BJ (cell line): ENCODE data around the gene NDUFC2. TPM values are rescaled to one million over a fixed set of nuclear protein-coding genes. Genes with fewer than 3 reads are reported as not detected.

ENCODE experiments used
- CTCF ChIA-PET: fragments of 350-600 bp; formaldehyde crosslinking; extraction: SDS; loops from one replicate; lab custom pipeline; 2021; ENCODE audit warnings: antibody characterized with exemption, inconsistent platforms; lab: Yijun Ruan, JAX
- POLR2A ChIA-PET: fragments of 300-600 bp; sonication (Branson Sonifier 250); formaldehyde crosslinking; extraction: SDS; loops from one replicate; lab custom pipeline; 2021; ENCODE audit warnings: antibody characterized with exemption; lab: Charles Lee
- DNase-seq: peaks from one replicate; pipeline ENCODE4 v3.0.0-alpha.2; 2011; ENCODE audit warnings: low read depth
- H3K27me3 ChIP-seq: 2 replicates; pipeline ENCODE4 v1.6.0; 2011; ENCODE audit warnings: low read length; ENCODE audit not compliant: control insufficient read depth, insufficient read depth
- H3K36me3 ChIP-seq: 2 replicates; pipeline ENCODE4 v1.5.1; 2011; ENCODE audit warnings: low read length; ENCODE audit not compliant: control insufficient read depth, insufficient read depth
- H3K4me3 ChIP-seq: 2 replicates; pipeline ENCODE4 v1.5.1; 2011; ENCODE audit warnings: low read depth, mild to moderate bottlenecking, control low read depth, low read length
- CTCF ChIP-seq: IDR thresholded peaks from 2 replicates; pipeline ENCODE4 v1.5.1; 2011; ENCODE audit warnings: low read depth, mild to moderate bottlenecking, control low read depth, inconsistent platforms, low read length, moderate library complexity; ENCODE audit not compliant: insufficient read depth
- polyA plus RNA-seq: library from polyadenylated mRNA; depleted of rRNA; stranded (reverse); fragments of >200 nt; gene quantifications from 2 replicates; pipeline ENCODE4 v1.2.3, GENCODE V29; 2011

The NDUFC2 gene
- polyA plus RNA-seq, 1 experiment = 150 TPM

GRCh38 chr11:78082146-78082545, 2.5 kb upstream of the NDUFC2 start:
- H3K36me3 ChIP-seq = no peaks in the 10 kb centered on the region
- POLR2A ChIA-PET = no interaction called here
- TF ChIP-seq CTCF = no peak
- H3K4me3 ChIP-seq = no peak overlapping the region
- DNase-seq = no peak
- no peaks in the 10 kb centered on the region for H3K27me3 ChIP-seq
- CTCF ChIA-PET = no interaction called here

- no peak for TF ChIP-seq CTCF
- ChIA-PET CTCF (no interaction called here), POLR2A (no interaction called here)
- no peak overlapping the region for H3K4me3 ChIP-seq
- H3K36me3 ChIP-seq = no peaks in the 10 kb centered on the region
- DNase-seq = no peak
- no peaks in the 10 kb centered on the region for H3K27me3 ChIP-seq
Observed at GRCh38 chr11:78081583-78081982, 1.9 kb upstream of the NDUFC2 start.

- H3K27me3 ChIP-seq = no peaks in the 10 kb centered on the region
- DNase-seq = peak; percentile 59
- ChIA-PET POLR2A (interaction anchor here (0.7 kb wide), 1 partner anchor 70 kb away, joined by 3 read pairs; no protein-coding TSS in a partner anchor), CTCF (interaction anchor here (0.7 to 1.7 kb wide), 2 partner anchors 35 to 67 kb away, joined by 4 to 7 read pairs; no protein-coding TSS in a partner anchor)
- no peak overlapping the region for H3K4me3 ChIP-seq
- TF ChIP-seq CTCF = no peak
- no peaks in the 10 kb centered on the region for H3K36me3 ChIP-seq
Observed at GRCh38 chr11:78080818-78081495, 1.3 kb upstream of the NDUFC2 start.

- ChIA-PET CTCF (interaction anchor here (0.7 to 1.7 kb wide), 4 partner anchors 13 to 85 kb away, joined by 3 to 7 read pairs (median 4); no protein-coding TSS in a partner anchor), POLR2A (interaction anchor here (0.7 kb wide), 1 partner anchor 70 kb away, joined by 3 read pairs; no protein-coding TSS in a partner anchor)
- Histone ChIP-seq H3K27me3 (no peaks in the 10 kb centered on the region), H3K4me3 (peak overlapping the region; percentile 76), H3K36me3 (no peaks in the 10 kb centered on the region)
- TF ChIP-seq CTCF = no peak
- DNase-seq = no peak
Observed at GRCh38 chr11:78080084-78080817, 589 bp upstream of the NDUFC2 start.
